ENCODE data around the gene PHACTR3.

PHACTR3 gene

DNA sequence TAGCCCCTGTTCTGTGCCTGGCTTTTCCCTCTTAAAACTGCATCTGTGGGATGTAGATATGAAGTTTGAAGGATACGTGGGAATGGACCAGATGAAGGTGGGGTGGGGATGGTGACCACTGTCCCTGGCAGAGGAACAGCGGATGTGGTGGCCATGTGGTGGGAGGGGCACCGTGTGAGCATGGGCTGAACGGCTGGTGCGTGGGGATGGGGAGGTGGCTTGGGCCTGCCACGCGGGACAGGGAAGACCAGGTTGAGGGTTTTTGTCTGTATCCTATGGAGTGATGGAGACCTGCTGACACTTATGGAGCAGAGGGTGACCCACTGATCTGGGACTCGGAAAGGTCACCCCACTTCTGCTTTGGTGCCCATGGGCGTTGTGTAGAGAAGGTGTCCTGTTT, 19.2 kb downstream of the PHACTR3 start:
- no peak for DNase-seq

DNA sequence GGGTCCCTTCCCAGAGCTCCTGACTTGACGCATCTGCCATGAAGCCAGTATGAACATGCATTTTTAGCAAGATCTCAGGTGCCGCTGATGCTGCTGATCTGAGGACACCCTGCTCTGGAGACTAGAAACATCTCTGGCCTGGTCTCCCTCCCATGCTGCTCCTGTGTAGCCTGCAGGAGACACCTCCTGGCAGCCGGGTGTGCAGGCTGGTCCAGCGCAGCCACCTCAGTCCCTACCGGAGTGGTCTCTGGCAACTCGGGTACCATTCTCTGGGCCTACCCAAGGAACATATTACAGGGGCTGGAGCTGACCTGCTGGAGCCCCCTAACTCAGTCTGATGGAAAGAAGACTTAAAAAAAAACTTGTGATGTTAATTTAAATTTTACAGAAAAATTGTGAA, 20.1 kb downstream of the PHACTR3 start:
- no peak for DNase-seq

DNA sequence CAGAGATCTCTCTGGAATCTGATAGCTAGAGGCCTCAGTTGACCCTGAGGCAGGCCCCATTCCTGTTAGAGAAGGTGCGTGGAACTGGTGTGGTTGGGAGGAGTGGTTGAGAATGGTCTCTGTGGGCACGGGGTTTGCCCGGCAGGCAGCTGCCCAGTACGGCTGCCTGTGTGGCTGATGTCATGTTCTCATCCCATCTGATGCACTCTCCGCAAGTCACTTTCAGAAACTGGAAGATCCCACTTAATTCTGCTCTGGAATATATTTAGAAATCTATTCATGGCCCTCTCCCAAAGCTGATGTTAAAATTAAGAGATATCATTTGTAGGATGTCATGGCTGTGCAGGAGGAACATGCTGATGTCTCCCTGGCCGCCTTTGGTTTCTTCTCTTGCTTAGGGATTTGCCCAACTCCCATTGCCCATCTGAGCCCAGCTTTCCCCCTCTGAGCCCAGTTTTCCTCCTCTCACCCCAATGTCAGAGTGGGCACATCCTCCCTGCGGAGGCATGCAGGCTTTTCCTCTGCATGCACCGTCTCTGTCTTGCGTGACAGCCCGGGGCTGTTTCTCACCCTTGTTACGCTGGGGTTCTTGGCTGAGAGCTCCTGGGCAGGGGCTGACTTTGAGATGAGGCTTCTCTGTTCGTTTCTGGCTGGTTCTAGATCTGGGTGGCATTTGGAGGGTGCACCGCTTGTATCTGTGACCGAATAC, 21.0 kb downstream of the PHACTR3 start:
- DNase-seq = no peak

DNA sequence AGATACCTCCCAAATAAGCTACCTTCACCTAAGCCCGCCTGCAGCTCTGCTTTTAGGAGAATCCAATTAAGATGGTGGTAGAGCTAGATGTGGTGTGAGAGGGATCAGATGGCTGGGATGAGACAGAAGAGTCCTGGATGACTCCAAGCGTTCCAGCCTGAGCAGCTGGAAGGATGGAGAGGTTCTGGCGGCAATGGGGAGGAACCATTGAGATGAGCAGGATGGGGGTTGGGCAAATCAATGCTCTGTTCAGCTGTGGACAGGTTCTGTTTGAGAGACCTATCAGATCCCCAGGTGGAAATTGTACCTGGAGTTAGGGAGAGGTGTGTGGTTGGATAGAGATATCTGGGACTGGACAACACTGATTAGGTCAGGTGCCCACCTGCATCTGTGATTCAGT, 23.0 kb downstream of the PHACTR3 start:
- no peak for DNase-seq

DNA sequence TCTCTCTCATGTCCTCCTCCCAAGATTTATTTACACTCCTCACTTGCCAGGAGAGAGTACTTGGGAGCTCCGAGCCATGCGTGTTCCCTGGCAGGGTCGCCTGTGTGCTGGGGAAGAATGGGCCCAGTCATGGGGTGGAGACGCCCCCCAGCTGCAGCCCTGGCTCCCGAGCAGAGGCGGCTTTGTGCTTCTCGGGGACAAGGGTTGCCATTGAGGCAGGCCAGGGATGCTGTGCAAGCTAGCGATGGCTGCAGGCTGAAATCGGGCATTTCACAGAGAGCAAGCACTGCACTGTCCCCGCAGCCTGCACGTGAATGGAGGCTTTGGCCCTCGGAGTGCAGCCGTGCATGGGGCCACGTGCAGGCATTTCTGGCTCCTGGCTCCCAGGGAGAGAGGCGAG, 23.8 kb downstream of the PHACTR3 start:
- no peak for DNase-seq

DNA sequence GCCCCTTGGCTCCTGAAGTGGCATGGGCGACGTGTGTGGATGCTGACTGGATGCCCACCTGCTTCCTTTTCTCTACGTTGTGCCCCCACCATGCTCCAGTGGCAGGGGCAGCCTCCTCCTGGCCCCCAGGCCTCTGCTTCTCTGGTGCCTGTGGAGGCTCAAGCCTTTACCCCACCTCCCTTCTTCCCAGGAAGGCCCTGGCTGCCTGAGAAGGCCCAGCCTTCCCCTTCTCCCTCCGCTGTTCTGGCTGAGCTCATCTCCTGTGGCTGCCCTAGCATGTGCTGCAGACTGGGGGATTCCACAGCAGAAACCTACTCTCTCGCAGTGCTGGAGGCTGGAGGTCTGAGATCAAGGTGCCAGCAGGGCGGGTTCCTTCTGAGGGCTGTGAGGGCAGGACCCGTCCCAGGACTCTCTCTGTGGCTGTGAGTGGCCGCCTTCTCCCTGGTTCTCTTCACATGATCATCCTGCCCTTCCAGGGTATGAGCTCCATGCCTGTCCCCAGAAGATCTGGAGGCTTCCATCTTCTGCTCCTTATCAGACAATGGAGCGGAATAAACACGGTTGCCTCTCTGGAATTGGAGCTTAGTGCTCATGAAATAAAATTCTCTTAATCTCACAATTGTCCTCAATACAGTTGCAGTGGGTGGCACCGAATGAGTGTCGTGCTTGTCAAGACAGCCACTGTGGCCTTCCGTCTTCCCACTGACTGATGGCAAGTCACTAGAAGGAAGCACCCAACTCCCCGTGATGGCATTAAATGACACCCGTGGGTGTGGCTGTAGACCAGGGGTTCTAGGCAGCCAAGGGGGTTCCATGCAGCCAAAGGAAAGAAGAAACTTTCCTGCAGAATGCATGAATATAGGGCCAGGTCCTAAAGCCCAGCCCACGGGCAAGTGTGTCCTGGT, 25.1 kb downstream of the PHACTR3 start:
- no peak for DNase-seq

DNA sequence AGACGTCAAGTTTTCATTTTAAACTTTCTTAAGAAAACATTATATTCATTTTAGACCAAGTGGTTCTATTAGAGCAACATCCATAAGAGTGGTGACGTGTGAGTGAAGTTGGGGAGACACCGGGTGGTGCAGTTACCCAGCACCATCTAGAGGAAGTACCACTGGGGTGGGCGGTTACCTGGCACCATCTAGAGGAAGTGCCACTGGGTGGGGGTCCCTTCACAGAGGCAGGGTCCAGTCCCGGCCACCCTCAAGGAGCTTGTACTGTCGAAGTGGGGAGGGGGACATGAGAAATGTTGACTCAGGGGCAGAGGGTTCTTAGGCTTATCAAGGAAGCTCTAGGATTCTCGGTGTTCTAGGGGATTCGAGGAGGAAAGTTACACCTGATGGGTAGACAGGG, 26.2 kb downstream of the PHACTR3 start:
- DNase-seq = no peak

DNA sequence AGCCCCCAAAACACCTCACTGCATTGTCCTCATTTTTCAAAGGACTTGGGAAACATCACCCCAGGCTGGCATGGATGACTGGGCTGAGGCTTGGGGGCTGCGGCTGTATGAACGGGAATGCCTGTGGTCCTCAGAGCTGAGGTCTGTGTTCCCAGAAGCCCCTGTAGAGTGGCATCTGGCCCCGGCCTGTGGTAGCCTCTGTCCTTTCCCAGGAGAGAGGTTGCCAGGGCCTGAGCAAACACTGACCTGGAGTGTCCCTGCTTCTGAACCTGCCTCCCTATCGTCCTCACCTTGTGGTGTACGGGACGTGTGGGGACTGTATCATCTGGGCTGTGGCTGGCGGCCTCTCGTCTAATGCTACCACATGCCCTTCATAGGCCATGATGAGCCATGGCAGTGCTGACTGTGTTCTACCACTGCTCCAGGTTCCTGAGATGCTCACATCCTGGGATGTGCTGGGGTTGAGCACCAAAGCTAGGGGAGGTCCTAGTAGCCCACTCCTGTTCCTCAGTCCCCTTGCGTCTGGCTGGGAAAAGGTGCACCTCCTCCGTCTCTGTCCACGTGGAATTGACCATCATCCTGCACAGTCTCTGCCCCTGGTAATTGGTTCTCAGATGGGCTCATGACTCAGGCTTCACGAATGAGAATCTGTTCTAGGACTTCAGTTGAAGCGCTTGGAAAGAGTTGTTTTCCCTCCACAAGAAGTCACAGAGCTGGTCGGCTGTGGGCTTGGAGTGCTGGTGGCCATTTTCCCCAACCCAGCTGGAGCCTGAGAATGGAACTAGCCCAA, 27.6 kb downstream of the PHACTR3 start:
- DNase-seq = no peak

DNA sequence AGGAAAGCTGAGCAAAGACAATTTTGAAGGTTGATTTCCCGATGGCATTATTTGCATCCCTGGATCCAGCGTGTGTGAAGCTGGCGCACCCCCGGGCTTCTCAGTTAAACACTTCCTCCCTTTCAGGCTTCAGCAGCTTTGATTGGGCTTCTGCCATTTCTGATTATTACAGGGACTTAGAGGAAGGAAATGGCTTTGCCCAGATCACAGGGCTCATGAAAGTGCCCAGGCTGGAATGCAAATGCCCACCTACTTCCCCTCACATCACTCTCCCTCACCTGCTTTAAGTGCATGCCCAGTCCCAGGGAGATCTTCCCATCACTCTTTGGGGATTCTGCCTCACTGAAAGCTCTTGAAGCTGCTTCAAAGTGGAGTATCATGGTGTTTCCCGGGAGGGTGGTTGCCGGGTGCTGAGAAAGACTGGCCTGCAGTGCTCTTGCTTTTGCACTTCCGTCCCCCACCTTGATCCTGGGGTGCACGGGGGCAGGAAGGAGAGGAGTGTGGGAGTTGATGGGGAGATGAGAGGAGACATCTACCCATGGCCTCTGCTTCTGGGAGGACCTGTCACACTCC, 28.3 kb downstream of the PHACTR3 start:
- DNase-seq = no peak

DNA sequence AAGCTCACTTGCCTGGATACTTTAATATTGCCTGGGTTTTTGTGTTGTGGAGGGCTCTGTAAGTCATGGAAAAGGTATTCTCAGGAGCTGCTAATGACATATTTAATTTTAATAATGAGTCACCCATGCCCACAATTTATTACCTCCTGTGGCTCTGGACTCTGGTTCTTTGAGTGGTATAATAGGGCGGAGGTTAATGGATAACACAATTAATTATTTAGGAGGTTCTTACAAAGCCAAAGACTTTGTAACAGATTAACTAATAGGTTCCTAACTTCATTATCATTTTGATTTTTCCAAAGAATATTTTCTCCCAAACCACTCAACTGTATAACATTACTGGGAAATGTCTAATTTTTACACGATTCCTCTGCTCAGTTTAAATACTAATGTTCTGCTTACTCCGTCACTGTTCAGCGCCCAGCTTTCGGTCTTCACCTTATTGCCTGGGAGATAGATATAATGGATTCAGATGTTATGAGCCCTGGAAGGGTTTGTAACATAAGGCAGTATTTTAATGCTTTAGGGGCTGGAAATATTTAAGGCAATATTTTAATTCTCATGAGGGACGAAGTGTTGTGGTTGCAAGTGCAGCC, 29.4 kb downstream of the PHACTR3 start:
- DNase-seq = no peak

DNA sequence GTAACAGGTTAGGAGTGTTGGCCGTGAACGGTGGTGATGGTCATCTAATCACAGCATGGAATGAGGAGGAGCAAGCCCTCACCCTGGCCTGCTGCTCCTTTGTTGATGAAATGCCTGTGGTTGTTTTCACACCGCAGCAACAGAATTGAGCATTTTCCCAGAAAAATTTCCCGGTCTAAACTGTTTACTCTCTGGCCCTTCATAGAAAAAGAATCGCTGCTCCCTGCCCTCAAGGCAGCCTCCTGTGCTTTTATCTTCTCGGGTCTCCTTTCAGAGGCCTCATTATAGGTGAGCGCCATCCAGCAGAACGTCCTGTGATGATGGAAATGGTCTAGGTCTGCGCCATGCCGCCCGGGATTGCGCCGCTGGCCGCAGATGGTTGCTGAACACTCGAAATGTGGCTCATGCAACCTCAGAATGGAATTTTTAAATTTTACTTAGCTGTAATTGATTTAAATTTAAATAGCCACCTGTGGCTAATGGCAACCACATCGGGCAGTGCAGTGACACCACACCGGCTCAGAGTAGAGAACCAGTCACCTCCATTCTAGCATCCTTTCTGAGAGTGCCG, 30.2 kb downstream of the PHACTR3 start:
- no peak for DNase-seq

DNA sequence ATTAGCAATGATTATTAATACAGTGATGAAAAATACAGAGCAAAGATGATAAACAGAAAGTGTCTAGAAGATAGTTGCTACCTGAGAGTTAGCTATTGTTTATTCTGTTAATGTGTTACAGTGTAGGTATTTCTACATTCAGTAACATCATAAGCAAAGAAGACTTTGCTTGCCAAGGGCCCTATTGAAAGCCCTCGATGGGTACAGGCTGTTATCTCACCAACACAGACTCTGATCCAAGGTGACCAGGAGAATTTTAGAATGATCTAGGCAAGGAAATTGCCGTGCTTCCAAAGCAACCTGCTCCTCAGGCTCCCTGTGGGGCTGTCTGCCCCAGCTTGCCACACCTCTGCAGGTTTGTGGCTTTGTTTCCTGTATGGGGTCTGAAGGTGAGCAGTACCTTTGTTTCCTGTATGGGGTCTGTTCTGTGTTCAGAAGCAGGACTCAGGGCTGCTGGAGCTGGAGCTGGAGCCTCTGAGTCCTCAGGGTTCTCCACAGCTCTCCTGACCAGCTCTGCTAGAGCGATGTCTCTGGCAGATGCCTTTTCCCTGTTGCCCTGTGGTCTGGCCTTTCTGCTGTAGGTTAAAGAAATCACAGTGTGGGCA, 32.5 kb downstream of the PHACTR3 start:
- DNase-seq = no peak

DNA sequence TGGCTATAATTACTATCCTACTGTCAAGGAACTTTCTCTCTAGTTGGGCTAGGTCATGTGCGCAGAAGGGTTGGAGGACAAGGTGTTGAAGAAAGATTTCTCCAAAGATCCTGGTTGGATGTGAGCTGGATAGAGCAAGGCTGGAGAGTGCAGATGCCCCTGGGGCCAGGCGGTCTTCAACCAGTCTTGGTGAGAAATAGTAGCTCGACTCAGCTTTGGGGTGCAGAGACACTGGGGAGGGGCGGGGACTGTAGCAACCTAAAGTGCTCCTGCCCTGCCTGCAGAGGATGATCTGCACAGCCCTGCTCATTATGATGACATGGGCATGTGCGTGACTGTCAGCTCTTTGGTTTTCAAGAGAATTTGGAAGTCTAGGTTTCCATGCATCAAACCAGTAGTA, 35.9 kb downstream of the PHACTR3 start:
- no peak for DNase-seq

DNA sequence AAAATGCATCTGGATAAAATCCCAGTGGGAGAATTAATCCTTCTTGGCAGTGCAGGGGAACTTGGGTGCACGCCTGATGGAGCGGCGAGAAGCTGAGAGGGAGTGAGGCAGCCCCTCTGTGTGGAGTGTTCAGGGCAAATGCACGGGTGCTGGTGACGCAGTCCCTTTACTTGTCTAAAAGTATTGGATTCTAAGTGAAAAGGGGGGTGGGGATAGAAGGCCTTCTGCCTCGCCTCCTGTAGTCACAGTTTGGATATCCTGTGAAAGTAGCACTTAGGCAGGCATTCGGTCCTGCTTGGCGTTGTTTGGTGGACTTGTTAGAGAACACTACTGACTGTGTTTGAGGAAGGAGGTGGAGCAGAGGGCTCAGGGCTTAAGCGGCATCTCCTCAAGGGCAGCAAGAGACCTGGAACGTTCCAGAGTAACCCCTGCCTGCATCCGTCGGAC, 39.3 kb downstream of the PHACTR3 start:
- no peak for DNase-seq

DNA sequence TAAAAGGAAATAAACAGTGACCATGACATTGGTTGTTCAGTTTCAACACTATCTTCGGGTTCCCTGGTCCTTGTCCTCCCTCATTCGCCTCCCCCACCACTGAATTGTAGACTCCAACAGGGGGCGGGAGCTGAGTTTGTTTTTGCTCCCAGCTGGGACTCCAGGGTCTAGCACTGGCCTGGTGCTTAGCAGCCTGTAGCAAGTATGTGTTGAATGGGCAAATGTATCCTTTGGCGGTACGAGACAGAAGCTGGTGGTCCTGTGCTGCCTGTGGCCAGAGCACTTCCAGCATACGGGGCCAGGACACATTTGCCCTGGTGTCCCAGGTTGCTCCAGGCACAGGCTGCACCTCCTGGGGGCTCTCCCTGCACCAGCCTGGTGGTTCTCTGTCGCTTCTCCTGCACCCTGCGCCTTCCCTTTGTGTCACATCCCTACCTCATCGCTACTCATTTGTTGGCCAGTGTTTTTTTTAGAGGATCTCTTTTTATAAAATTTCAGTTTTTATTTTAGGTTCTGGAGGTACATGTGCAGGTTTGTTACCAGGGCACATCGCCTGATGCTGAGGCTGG, 40.1 kb downstream of the PHACTR3 start:
- DNase-seq = no peak

DNA sequence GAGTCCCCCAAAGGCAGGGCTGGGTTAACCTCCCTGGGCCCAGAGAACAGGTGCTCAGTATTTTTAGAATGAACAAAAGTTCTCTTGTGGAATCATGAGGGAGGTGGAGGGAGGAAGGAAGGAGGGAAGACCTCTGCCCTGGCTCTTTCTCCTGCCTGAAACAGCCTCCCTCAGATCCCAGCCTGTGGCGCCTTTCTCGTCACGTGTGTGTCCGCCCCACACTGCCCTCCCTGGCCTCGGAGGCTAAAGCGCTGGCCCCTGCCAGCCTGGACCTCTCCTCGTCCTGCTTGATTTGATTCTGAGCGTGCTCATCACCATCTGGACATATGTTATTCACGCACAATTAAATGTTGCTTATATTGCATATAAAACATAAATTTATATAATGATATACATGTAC, 40.9 kb downstream of the PHACTR3 start:
- DNase-seq = no peak

DNA sequence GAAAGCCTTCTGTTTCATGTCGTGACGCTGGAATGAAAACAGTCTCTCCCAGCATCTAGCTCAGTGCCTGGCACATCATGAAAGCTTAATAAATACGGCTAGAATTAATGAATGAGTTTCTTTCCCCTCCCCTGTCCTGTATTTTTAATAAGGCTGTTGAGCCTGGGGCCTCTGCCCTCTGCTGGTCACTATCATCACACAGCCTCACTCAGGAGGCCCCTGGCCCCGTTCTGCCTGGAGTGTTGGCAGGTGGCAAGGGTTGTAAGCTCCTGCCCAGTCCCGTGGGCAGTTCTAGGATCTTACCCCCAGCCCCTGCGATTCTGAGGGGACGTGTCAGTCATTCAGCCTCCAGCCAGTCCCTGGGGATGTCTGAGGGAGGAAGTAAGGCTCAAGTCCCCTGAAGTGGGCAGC, 41.4 kb downstream of the PHACTR3 start:
- no peak for DNase-seq

DNA sequence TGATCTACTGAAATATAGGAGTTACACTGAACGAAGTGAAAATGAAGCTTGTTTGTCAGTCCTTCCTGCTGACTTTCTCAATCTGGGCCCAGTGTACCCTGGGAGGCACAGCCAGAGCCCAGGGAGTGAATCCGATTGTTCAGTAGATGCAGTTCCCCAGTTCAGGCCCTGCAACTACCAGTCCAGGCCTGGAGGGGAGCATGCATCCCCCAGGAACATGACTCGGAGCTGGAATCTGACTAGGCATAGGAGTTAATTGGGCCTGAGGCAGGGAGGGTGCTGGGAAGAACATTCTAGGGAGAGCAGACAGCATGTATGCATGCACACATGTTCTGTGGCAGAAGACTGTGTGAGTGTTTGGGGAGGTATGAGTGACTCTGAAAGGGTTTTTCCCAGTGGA, 42.1 kb downstream of the PHACTR3 start:
- no peak for DNase-seq

DNA sequence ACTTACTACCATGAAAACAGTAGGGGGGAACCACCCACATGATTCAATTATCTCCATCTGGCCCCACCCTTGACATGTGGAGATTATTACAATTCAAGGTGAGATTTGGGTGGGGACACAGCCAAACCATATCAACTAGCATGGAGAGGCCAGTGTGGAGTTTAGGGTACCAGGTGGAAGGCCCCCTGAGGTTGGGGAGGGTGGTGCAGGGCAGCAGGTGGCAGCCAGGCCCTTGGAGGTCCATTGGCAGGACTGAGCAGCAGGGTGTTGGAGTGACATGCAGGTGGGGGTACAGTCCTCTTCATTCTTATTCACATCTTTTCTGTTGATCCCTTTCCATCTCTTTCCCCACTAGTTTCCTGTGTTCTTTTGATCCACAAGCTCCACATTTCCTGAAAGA, 42.9 kb downstream of the PHACTR3 start:
- DNase-seq = no peak

DNA sequence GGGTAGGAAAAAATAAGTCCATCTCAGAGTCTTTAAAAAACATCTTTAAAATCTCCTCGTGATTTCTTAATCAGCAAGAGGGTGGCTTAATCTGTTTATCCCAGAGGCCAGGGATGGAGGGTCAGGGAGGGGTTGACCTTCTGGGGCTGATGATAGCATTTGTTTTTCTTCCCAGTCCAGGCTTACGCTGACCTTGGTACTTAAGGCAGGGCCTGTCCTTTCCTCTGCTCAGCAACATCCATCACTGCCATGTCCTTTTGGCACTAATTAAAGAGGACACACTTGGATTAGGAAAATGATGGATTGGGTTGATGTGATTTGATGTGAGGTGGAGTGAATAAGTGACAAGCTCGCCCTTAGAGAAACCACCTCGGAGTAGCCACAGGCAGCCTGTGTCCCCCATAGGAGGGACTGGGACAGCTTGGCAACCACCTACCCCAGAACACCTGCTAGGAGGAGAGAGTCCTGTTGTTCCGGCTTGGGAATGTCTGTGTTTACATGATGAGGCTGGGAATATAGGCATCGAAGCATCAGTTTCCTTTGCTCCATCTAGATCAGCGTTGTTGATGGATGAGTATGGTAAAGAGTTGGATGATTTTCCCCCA, 44.2 kb downstream of the PHACTR3 start:
- DNase-seq = no peak

DNA sequence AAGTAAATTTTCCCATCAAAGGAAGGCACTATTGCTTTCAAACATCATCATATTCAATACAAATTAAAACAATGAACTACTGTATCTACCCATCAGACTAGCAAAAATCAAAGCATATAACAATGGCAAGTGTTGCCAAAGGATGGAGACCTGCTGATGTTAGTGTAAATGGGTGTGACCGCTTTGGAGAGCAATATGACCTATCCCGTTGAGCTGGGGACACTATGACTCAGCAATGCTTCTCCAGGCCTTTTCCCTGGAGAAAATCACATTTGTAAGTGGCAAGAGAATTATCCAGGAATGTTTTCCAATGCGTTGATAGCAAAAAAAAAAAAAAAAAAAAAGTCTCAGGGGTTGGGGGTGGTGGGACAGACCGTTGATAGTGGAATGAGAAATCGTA, 46.1 kb downstream of the PHACTR3 start:
- DNase-seq = no peak
